A549 (cell line): ENCODE data around the gene KRTAP20-3. TPM values are rescaled to one million over a fixed set of nuclear protein-coding genes. Genes with fewer than 3 reads are reported as not detected.

ENCODE experiments used
- ATAC-seq, 2 experiments: fragments of 200-7000 bp in 1 of 2; fragments of >200 bp in 1 of 2; cut with Nextera tagmentation in 1 of 2; cut with Tn5 transposase in 1 of 2; 3 replicates each; pipeline versions ENCODE4 v1.8.0 to v1.9.1; 2018 to 2020; ENCODE audit warnings: mild to moderate bottlenecking in 1 of 2, moderate library complexity in 1 of 2
- CTCF ChIA-PET: fragments of 300-600 bp; sonication (Branson Sonifier 250); formaldehyde crosslinking; extraction: SDS; loops from one replicate; lab custom pipeline; 2021; ENCODE audit warnings: antibody characterized with exemption, inconsistent platforms; lab: Yijun Ruan, JAX
- POLR2A ChIA-PET: fragments of 350-600 bp; formaldehyde crosslinking; extraction: SDS; loops from one replicate; lab custom pipeline; 2021; ENCODE audit warnings: antibody characterized with exemption, inconsistent platforms; lab: Yijun Ruan, JAX
- DNase-seq, 2 experiments: peaks; one replicate each; pipeline versions ENCODE4 v3.0.0 to v3.0.0-alpha.2; 2011 to 2016; ENCODE audit warnings: low read depth in 1 of 2, low spot score in 1 of 2
- FAIRE-seq: peaks from 2 replicates; lab custom pipeline; 2011; peaks lifted over from hg19 to GRCh38; lab: Jason Lieb, UNC
- H3K27ac ChIP-seq, 2 experiments: fragments of >200 bp; sonication (Bioruptor Twin); formaldehyde crosslinking; 3 replicates each; pipeline ENCODE4 v1.5.1; 2016 to 2017
- H3K4me1 ChIP-seq: fragments of >200 bp; sonication (Bioruptor Twin); formaldehyde crosslinking; 3 replicates; pipeline ENCODE4 v1.6.1; 2016
- H3K4me2 ChIP-seq: fragments of >200 bp; sonication (Bioruptor Twin); formaldehyde crosslinking; 3 replicates; pipeline ENCODE4 v1.6.1; 2016
- H3K4me3 ChIP-seq: fragments of >200 bp; sonication (Bioruptor Twin); formaldehyde crosslinking; 3 replicates; pipeline ENCODE4 v1.5.1; 2016
- H3K9me3 ChIP-seq: fragments of >200 bp; sonication (Bioruptor Twin); formaldehyde crosslinking; 3 replicates; pipeline ENCODE4 v1.6.1; 2016
- ATOH8 ChIP-seq: fragments of 250-450 bp; sonication (Bioruptor Pico); IDR thresholded peaks from 2 replicates; pipeline ENCODE4 v1.5.0; 2020; ENCODE audit warnings: low read depth, mild to moderate bottlenecking, moderate library complexity
- CBX2 ChIP-seq: fragments of 200-600 bp; sonication (generic); IDR thresholded peaks from 2 replicates; pipeline ENCODE4 v1.6.1; 2016; ENCODE audit warnings: low read depth, mild to moderate bottlenecking, borderline replicate concordance
- CHD2 ChIP-seq: fragments of 150-350 bp; IDR thresholded peaks from 2 replicates; pipeline ENCODE4 v1.6.1; 2014; ENCODE audit warnings: low read length; ENCODE audit not compliant: partially characterized antibody
- CHD4 ChIP-seq: fragments of 200-600 bp; sonication (generic); IDR thresholded peaks from 2 replicates; pipeline ENCODE4 v1.6.1; 2016; ENCODE audit warnings: antibody characterized with exemption, mild to moderate bottlenecking, borderline replicate concordance
- EHMT2 ChIP-seq: fragments of 200-600 bp; sonication (generic); IDR thresholded peaks from 2 replicates; pipeline ENCODE4 v1.6.1; 2016; ENCODE audit warnings: antibody characterized with exemption, low read depth, mild to moderate bottlenecking, moderate library complexity
- FOXS1 ChIP-seq: fragments of 250-450 bp; sonication (Bioruptor Pico); IDR thresholded peaks from 2 replicates; pipeline ENCODE4 v1.5.0; 2020; ENCODE audit warnings: mild to moderate bottlenecking, moderate library complexity
- HES2 ChIP-seq: fragments of >200 bp; sonication (Bioruptor Twin); formaldehyde crosslinking; IDR thresholded peaks from 2 replicates; pipeline ENCODE4 v1.6.1; 2016
- HEYL ChIP-seq: fragments of 250-450 bp; sonication (Bioruptor Pico); IDR thresholded peaks from 2 replicates; pipeline ENCODE4 v1.8.0; 2021; ENCODE audit warnings: mild to moderate bottlenecking, moderate library complexity
- JUN ChIP-seq, 2 experiments: fragments of >200 bp; sonication (Bioruptor Twin); formaldehyde crosslinking; IDR thresholded peaks; 2 replicates in 1 of 2; 3 replicates in 1 of 2; pipeline ENCODE4 v1.6.1; 2016 to 2017
- MAX ChIP-seq: IDR thresholded peaks from 2 replicates; pipeline ENCODE4 v1.6.1; 2012
- MYC ChIP-seq: IDR thresholded peaks from 2 replicates; pipeline ENCODE4 v1.6.1; 2012; ENCODE audit warnings: mild to moderate bottlenecking, inconsistent platforms, low read length, improper control_type of control experiment, borderline replicate concordance
- NFE2L2 ChIP-seq: fragments of 150-350 bp; conservative IDR thresholded peaks from 2 replicates; pipeline ENCODE4 v1.6.1; 2014; ENCODE audit warnings: low read length
- POLR2A ChIP-seq: IDR thresholded peaks from 2 replicates; pipeline ENCODE4 v1.6.1; 2012; ENCODE audit warnings: mild to moderate bottlenecking, low read length
- REST ChIP-seq: fragments of 200-600 bp; sonication (generic); IDR thresholded peaks from 2 replicates; pipeline ENCODE4 v1.6.1; 2016; ENCODE audit warnings: antibody characterized with exemption, mild to moderate bottlenecking, moderate library complexity
- RNF2 ChIP-seq: fragments of 200-600 bp; sonication (generic); IDR thresholded peaks from 2 replicates; pipeline ENCODE4 v1.6.1; 2016; ENCODE audit warnings: low read depth, mild to moderate bottlenecking, antibody characterized with exemption, moderate library complexity, borderline replicate concordance
- SMC3 ChIP-seq: fragments of >200 bp; sonication (Bioruptor Twin); formaldehyde crosslinking; IDR thresholded peaks from 3 replicates; pipeline ENCODE4 v1.6.1; 2018; ENCODE audit warnings: inconsistent platforms
- SREBF2 ChIP-seq: fragments of 450-650 bp; IDR thresholded peaks from 2 replicates; pipeline ENCODE4 v1.6.1; 2014; ENCODE audit warnings: mild to moderate bottlenecking, moderate library complexity
- TFCP2L1 ChIP-seq: fragments of 250-450 bp; sonication (Bioruptor Pico); IDR thresholded peaks from 2 replicates; pipeline ENCODE4 v1.5.0; 2021; ENCODE audit warnings: mild to moderate bottlenecking
- ZC3H11A ChIP-seq: fragments of 450-650 bp; IDR thresholded peaks from 2 replicates; pipeline ENCODE4 v1.6.1; 2014; ENCODE audit warnings: antibody characterized with exemption, mild to moderate bottlenecking
- ZSCAN20 ChIP-seq: fragments of 250-450 bp; sonication (Bioruptor Pico); IDR thresholded peaks from 2 replicates; pipeline ENCODE4 v1.8.0; 2022; ENCODE audit warnings: mild to moderate bottlenecking, moderate library complexity
- WGBS: methylation state at CpG from one replicate; pipeline ENCODE4 v1.1.6; 2017; ENCODE audit errors: missing lambda C conversion rate; 5-methylcytosine and 5-hydroxymethylcytosine counted together
- polyA plus RNA-seq, 4 experiments: library from polyadenylated mRNA; depleted of rRNA in 3 of 4; stranded (reverse); fragments of >200 nt; fragmentation: RNase III in 1 of 4; extraction: RNeasy Plus Mini Kit Qiagen cat#74134 plus additional on column Dnase treatment in 1 of 4; gene quantifications; 2 replicates in 3 of 4; 3 replicates in 1 of 4; pipeline ENCODE4 v1.2.3, GENCODE V29; 2011 to 2017
- TF ChIP-seq, protein P1 (sequence below): IDR thresholded peaks from 2 replicates; pipeline ENCODE4 v1.6.1; 2012; ENCODE audit warnings: low read depth, borderline replicate concordance
- TF ChIP-seq, protein P2 (sequence below): fragments of 250-450 bp; sonication (Bioruptor Pico); IDR thresholded peaks from 2 replicates; pipeline ENCODE4 v1.5.0; 2021; ENCODE audit warnings: mild to moderate bottlenecking, moderate library complexity, borderline replicate concordance
- TF ChIP-seq, protein P3 (sequence below): fragments of >200 bp; sonication (Bioruptor Twin); formaldehyde crosslinking; IDR thresholded peaks from 3 replicates; pipeline ENCODE4 v1.6.1; 2016

KRTAP20-3 gene
- polyA plus RNA-seq, 2 of the 4 experiments (the other 2 are of a cell fraction), result not detected

DNA sequence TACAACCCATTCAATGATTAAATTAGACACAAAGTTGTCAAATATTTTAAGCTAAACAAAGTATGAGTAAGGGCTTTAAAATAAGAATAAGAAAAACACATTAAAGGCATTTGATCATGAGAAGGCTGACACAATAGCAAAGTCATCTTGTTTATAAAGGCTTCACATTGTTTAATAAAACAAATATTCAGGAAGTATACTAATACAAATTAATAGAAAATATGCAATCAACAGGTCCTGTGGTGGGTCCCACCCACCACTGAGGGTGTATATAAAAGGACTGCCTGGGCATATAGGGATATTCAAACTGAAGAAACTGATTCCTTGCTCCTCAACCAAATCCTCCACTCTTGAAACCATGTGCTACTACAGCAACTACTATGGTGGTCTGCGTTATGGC, 7.8 kb upstream of the KRTAP20-3 start, which contains the start of gene KRTAP20-2:
Gene KRTAP20-2, plus strand, starts transcription at position 301 of the 400 bp plus-strand sequence. Its CDS starts 58 bp downstream, at position 359.
- H3K9me3 ChIP-seq, result no peaks in the 10 kb centered on the region
- ATAC-seq, result no peak

DNA sequence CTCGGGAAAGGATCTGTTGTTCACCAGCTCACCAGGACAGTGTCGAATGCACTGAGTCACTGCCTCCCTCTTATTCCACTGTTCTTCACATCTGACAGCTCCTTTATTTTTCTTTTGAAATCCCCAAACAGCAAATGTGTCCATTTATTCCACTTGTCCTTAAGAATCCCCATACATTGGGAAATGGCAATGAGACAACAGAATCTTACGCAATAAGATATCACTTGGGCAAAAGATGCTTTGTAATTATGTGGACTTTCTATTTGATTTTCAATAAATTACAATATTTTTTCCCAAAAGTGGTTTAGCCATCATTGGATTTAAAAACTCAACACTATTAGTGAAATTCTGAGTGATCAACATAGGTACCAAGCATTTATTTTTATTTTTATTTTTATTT, 4.0 kb upstream of the KRTAP20-3 start:
- Histone ChIP-seq H3K4me1 (no peaks in the 10 kb centered on the region), H3K4me3 (no peak overlapping the region), H3K27ac (no peak overlapping the region), H3K4me2 (no peak overlapping the region)
- POLR2A ChIA-PET, result no interaction called here
- 4% methylated on average over 3 of the region's 3 CpGs for WGBS
- FAIRE-seq, result no peak
- no peak for TF ChIP-seq CHD4
- no peak for TF ChIP-seq SMC3
- TF ChIP-seq RNF2, result no peak
- no peak for TF ChIP-seq MYC
- TF ChIP-seq EHMT2, result no peak
- TF ChIP-seq REST, result no peak
- no peak for TF ChIP-seq HEYL (CRISPR knock-in tag)
- no peak for TF ChIP-seq HES2
- no peak for TF ChIP-seq TFCP2L1 (CRISPR knock-in tag)
- no peak for TF ChIP-seq CBX2
- no peak for TF ChIP-seq CHD2
- no peak for TF ChIP-seq ZC3H11A
- TF ChIP-seq, protein P1, sequence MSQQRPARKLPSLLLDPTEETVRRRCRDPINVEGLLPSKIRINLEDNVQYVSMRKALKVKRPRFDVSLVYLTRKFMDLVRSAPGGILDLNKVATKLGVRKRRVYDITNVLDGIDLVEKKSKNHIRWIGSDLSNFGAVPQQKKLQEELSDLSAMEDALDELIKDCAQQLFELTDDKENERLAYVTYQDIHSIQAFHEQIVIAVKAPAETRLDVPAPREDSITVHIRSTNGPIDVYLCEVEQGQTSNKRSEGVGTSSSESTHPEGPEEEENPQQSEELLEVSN, result no peak
- TF ChIP-seq FOXS1 (CRISPR knock-in tag), result no peak
- no peak for TF ChIP-seq POLR2A
- no peak for TF ChIP-seq NFE2L2
- no peak for TF ChIP-seq JUN (IDR thresholded peaks at IDR 0.05)
- TF ChIP-seq, protein P2, sequence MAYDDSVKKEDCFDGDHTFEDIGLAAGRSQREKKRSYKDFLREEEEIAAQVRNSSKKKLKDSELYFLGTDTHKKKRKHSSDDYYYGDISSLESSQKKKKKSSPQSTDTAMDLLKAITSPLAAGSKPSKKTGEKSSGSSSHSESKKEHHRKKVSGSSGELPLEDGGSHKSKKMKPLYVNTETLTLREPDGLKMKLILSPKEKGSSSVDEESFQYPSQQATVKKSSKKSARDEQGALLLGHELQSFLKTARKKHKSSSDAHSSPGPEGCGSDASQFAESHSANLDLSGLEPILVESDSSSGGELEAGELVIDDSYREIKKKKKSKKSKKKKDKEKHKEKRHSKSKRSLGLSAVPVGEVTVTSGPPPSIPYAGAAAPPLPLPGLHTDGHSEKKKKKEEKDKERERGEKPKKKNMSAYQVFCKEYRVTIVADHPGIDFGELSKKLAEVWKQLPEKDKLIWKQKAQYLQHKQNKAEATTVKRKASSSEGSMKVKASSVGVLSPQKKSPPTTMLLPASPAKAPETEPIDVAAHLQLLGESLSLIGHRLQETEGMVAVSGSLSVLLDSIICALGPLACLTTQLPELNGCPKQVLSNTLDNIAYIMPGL (CRISPR knock-in tag), result no peak
- no peak for TF ChIP-seq SREBF2
- TF ChIP-seq, all 56 proteins: peak for 0
- H3K9me3 ChIP-seq, result no peaks in the 10 kb centered on the region
- ATAC-seq (no peak), DNase-seq (no peak)
- CTCF ChIA-PET, result no interaction called here

More for the DNA sequence above, 7.8 kb upstream of the KRTAP20-3 start, which contains the start of gene KRTAP20-2:
- Histone ChIP-seq H3K4me3 (no peak within 1 kb of the TSS), H3K4me1 (no peaks in the 10 kb centered on the region), H3K4me2 (no peak within 1 kb of the TSS), H3K27ac (no peak within 1 kb of the TSS)
- WGBS, result no CpG with 5 or more reads among the region's 1 CpG
- ChIA-PET CTCF (no interaction called here), POLR2A (no interaction called here)
- FAIRE-seq (no peak), DNase-seq (no peak)
- TF ChIP-seq ZSCAN20 (CRISPR knock-in tag), result no peak
- no peak for TF ChIP-seq MAX
- no peak for TF ChIP-seq ATOH8 (CRISPR knock-in tag)
- TF ChIP-seq, protein P3, sequence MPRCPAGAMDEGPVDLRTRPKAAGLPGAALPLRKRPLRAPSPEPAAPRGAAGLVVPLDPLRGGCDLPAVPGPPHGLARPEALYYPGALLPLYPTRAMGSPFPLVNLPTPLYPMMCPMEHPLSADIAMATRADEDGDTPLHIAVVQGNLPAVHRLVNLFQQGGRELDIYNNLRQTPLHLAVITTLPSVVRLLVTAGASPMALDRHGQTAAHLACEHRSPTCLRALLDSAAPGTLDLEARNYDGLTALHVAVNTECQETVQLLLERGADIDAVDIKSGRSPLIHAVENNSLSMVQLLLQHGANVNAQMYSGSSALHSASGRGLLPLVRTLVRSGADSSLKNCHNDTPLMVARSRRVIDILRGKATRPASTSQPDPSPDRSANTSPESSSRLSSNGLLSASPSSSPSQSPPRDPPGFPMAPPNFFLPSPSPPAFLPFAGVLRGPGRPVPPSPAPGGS, result no peak
